ENCODE results near the gene KRTAP4-4.

DNA sequence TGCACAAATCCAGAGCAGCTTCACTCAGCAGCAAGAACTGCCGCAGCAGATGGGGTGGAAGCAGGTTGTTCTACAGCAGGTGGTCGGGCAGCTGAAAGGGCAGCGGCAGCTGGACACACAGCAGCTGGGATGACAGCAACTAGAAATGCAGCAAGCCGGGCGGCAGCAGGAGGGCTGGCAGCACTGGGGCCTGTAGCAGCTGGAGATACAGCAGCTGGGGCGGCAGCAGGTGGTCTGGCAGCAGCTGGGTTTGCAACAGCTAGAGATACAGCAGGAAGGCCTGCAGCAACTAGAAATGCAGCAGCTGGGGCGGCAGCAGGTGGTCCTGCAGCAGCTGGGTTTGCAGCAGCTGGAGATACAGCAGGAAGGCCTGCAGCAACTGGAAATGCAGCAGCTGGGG is 7.0 kb upstream of the KRTAP4-4 start:
- TF ChIP-seq POLR2A (IDR thresholded peaks at IDR 0.05; ENCODE audit: low read length): no peak
- TF ChIP-seq GATA1 (IDR thresholded peaks at IDR 0.05; ENCODE audit: low read depth, low read length): no peak

All from erythroblast (primary cell).